Left kidney (tissue), 2 donors: ENCODE results near the gene MFSD2A. TPM values are rescaled to one million over a fixed set of nuclear protein-coding genes. Genes with fewer than 3 reads are reported as not detected.
"Not testable (repeated sequence)": the region's sequence is repeated elsewhere in the genome, so short reads cannot be mapped to it uniquely, and the experiment has no call there.

Experiments used
- DNase-seq: peaks from one replicate; pipeline ENCODE4 v3.0.0-alpha.2; 2013
- polyA plus RNA-seq: library from polyadenylated mRNA; unstranded; fragments of 120-200 nt; gene quantifications from one replicate; pipeline ENCODE4 v1.2.1, GENCODE V29; 2013; ENCODE audit not compliant: insufficient read length

The MFSD2A gene
- polyA plus RNA-seq, 1 donor: 2.0 TPM

GRCh38 chr1:40003156-40004093 lies 48.5 kb downstream of the MFSD2A start:
- DNase-seq: no peak

GRCh38 chr1:40004857-40005256 lies 49.9 kb downstream of the MFSD2A start:
- no peak for DNase-seq

- DNase-seq: not testable (repeated sequence)
Observed at GRCh38 chr1:40007481-40008034, 52.6 kb downstream of the MFSD2A start.

- no peak for DNase-seq
Observed at GRCh38 chr1:40011198-40011597, 56.3 kb downstream of the MFSD2A start.

GRCh38 chr1:40014253-40014706 lies 59.3 kb downstream of the MFSD2A start:
- no peak for DNase-seq

GRCh38 chr1:40014812-40015594 lies 60.1 kb downstream of the MFSD2A start:
- DNase-seq: no peak

- DNase-seq: no peak
Observed at GRCh38 chr1:40017951-40018575, 63.1 kb downstream of the MFSD2A start.

Other genes starting within 250 kb of the MFSD2A start
- 63.5 TPM for gene PPIE, start 216.3 kb upstream of the MFSD2A start, polyA plus RNA-seq
- 0.85 TPM for gene OXCT2, start 183.8 kb upstream of the MFSD2A start, polyA plus RNA-seq
- gene BMP8B, start 166.3 kb upstream of the MFSD2A start, polyA plus RNA-seq: 2.0 TPM
- gene TRIT1, start 71.6 kb upstream of the MFSD2A start, polyA plus RNA-seq: 51.3 TPM
- 7.1 TPM for gene MYCL, start 53.2 kb upstream of the MFSD2A start, polyA plus RNA-seq
- gene CAP1, start 85.6 kb downstream of the MFSD2A start, polyA plus RNA-seq: 187 TPM
- gene PPT1, start 142.1 kb downstream of the MFSD2A start, polyA plus RNA-seq: 110 TPM
- 28.4 TPM for gene RLF, start 206.2 kb downstream of the MFSD2A start, polyA plus RNA-seq